Lower lobe of right lung (tissue), 2 donors: ENCODE measurements around the gene GGCX. TPM values are rescaled to one million over a fixed set of nuclear protein-coding genes. Genes with fewer than 3 reads are reported as not detected.

Experiments used
- ATAC-seq, 2 donors: fragments of 200-7000 bp; cut with Tn5 transposase; one replicate each; pipeline ENCODE4 v1.9.1; 2020 to 2022; ENCODE audit warnings: mild to moderate bottlenecking in 2 of 2, moderate library complexity in 2 of 2
- DNase-seq: peaks from one replicate; pipeline ENCODE4 v3.0.0-alpha.2; 2020
- H3K27ac ChIP-seq: fragments of 200-600 bp; one replicate; pipeline ENCODE4 v1.8.0; 2022
- H3K27me3 ChIP-seq: fragments of 200-600 bp; one replicate; pipeline ENCODE4 v1.8.0; 2022; ENCODE audit warnings: low read depth
- H3K36me3 ChIP-seq: fragments of 200-600 bp; one replicate; pipeline ENCODE4 v1.8.0; 2022; ENCODE audit warnings: mild to moderate bottlenecking
- H3K4me1 ChIP-seq: fragments of 200-600 bp; one replicate; pipeline ENCODE4 v1.8.0; 2022
- H3K4me3 ChIP-seq: fragments of 200-600 bp; one replicate; pipeline ENCODE4 v1.8.0; 2022; ENCODE audit warnings: mild to moderate bottlenecking
- H3K9me3 ChIP-seq: fragments of 200-600 bp; one replicate; pipeline ENCODE4 v1.8.0; 2022
- intact Hi-C: fragments of 100-400 bp; cut with DNase I; formaldehyde crosslinking; loops from one replicate; pipeline ENCODE4 v1.11.0; 2022
- total RNA-seq: library from RNA; stranded (reverse); fragmentation: NEBNext Ultra II Directional; extraction: Animal tissue kit (Norgen Biotek cat#: 25700); gene quantifications from one replicate; pipeline ENCODE4 v1.2.1, GENCODE V29; 2021
- TF ChIP-seq, protein P1 (sequence below): fragments of 200-600 bp; IDR thresholded peaks from one replicate; pipeline ENCODE4 v1.8.0; 2022; ENCODE audit warnings: antibody characterized with exemption, mild to moderate bottlenecking
- donor health status: DM: no; HTN: yes; CAD: no; lungs with severe emphysema.

The GGCX gene
- total RNA-seq, 1 donor from 2014 or later, result 62.2 TPM

- no peaks in the 10 kb centered on the region for H3K27me3 ChIP-seq
- intact Hi-C loops, result no loop called here
These were observed 54.5 kb downstream of the GGCX start for GRCh38 chr2:85506768-85507181.

DNA sequence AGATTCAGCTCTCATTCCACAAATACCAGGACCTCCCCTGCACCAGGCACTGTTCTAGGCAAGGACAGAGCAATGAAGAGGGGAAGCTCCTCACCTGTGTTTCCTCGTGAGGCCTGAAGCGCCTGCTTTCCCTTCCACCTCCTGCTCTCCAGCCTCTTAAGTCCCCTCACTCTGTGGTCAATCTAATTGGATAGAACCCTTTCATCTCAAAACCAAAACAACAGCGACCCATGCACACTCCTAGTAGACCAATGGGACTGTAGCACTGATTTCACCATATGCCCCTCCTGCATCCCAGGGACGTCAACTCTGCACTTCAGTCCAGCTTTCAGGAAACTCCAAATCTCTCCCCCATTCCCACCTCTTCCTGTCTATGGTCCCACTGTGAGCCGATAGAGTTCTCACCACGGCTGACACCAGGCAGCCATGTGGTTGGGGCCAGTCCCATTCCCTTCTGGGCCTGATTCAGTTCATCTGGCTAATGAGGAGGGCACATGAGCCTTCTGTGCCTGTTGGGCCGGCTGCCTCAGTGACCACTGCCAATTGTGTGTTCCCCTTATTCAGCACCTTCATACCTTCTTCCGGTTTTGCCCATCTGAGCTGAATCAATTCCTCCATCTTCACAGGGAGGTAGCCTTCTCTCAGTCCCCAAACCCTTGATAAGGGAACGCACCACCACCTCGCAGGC, 55.6 kb downstream of the GGCX start:
- Histone ChIP-seq H3K27ac (no peak overlapping the region), H3K36me3 (no peaks in the 10 kb centered on the region), H3K9me3 (no peaks in the 10 kb centered on the region), H3K4me1 (peaks cover 21% of the 10 kb centered on the region), H3K27me3 (no peaks in the 10 kb centered on the region), H3K4me3 (no peak overlapping the region)
- intact Hi-C loops, result no loop called here
- ATAC-seq (no peak), DNase-seq (no peak)
- TF ChIP-seq, protein P1, sequence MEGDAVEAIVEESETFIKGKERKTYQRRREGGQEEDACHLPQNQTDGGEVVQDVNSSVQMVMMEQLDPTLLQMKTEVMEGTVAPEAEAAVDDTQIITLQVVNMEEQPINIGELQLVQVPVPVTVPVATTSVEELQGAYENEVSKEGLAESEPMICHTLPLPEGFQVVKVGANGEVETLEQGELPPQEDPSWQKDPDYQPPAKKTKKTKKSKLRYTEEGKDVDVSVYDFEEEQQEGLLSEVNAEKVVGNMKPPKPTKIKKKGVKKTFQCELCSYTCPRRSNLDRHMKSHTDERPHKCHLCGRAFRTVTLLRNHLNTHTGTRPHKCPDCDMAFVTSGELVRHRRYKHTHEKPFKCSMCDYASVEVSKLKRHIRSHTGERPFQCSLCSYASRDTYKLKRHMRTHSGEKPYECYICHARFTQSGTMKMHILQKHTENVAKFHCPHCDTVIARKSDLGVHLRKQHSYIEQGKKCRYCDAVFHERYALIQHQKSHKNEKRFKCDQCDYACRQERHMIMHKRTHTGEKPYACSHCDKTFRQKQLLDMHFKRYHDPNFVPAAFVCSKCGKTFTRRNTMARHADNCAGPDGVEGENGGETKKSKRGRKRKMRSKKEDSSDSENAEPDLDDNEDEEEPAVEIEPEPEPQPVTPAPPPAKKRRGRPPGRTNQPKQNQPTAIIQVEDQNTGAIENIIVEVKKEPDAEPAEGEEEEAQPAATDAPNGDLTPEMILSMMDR, result no peak

More at GRCh38 chr2:85506768-85507181, 54.5 kb downstream of the GGCX start:
- Histone ChIP-seq H3K36me3 (no peaks in the 10 kb centered on the region), H3K4me1 (peaks cover 29% of the 10 kb centered on the region), H3K27ac (no peak overlapping the region), H3K4me3 (no peak overlapping the region), H3K9me3 (no peaks in the 10 kb centered on the region)
- ATAC-seq, result no peak
- TF ChIP-seq, protein P1, result no peak
- no peak for DNase-seq

- DNase-seq (no peak), ATAC-seq (peak in 1 of 2 donors; percentile 37)
- Histone ChIP-seq H3K36me3 (no peaks in the 10 kb centered on the region), H3K4me3 (no peak overlapping the region), H3K27ac (no peak overlapping the region), H3K27me3 (no peaks in the 10 kb centered on the region), H3K4me1 (peaks cover 26% of the 10 kb centered on the region), H3K9me3 (no peaks in the 10 kb centered on the region)
- intact Hi-C loops, result no loop called here
- TF ChIP-seq, protein P1, result no peak
These were observed 56.5 kb downstream of the GGCX start for GRCh38 chr2:85504778-85505261.

- Histone ChIP-seq H3K9me3 (no peaks in the 10 kb centered on the region), H3K4me3 (no peak overlapping the region), H3K27ac (no peak overlapping the region), H3K36me3 (no peaks in the 10 kb centered on the region), H3K27me3 (no peaks in the 10 kb centered on the region), H3K4me1 (peaks cover 32% of the 10 kb centered on the region)
- ATAC-seq, result no peak
- TF ChIP-seq, protein P1, result no peak
- no peak for DNase-seq
- intact Hi-C loops, result no loop called here
These were observed 57.2 kb downstream of the GGCX start for GRCh38 chr2:85503851-85504777.

GRCh38 chr2:85503168-85503850, 58.0 kb downstream of the GGCX start:
- DNase-seq (no peak), ATAC-seq (no peak)
- Histone ChIP-seq H3K4me3 (no peak overlapping the region), H3K36me3 (no peaks in the 10 kb centered on the region), H3K4me1 (peaks cover 38% of the 10 kb centered on the region), H3K9me3 (no peaks in the 10 kb centered on the region), H3K27ac (no peak overlapping the region), H3K27me3 (no peaks in the 10 kb centered on the region)
- TF ChIP-seq, protein P1, result no peak
- intact Hi-C loops, result no loop called here
